K562 (cell line): ENCODE measurements around the gene LMNA. TPM values are rescaled to one million over a fixed set of nuclear protein-coding genes. Genes with fewer than 3 reads are reported as not detected.

ENCODE experiments used
- ARID1B ChIP-seq: fragments of 450-650 bp; IDR thresholded peaks from 2 replicates; pipeline ENCODE4 v1.6.1; 2016; ENCODE audit warnings: antibody characterized with exemption, mild to moderate bottlenecking, inconsistent platforms
- BHLHE40 ChIP-seq: IDR thresholded peaks from 2 replicates; pipeline ENCODE4 v1.6.1; 2011; ENCODE audit warnings: low read length, improper control_type of control experiment
- CCNT2 ChIP-seq: IDR thresholded peaks from 2 replicates; pipeline ENCODE4 v1.6.1; 2011; ENCODE audit warnings: borderline replicate concordance, low read depth, mild to moderate bottlenecking, moderate library complexity, mixed read lengths, low read length; ENCODE audit not compliant: insufficient read length; ENCODE audit errors: extremely low read depth
- CXXC5 ChIP-seq: fragments of 250-450 bp; sonication (Bioruptor Pico); IDR thresholded peaks from 2 replicates; pipeline ENCODE4 v1.8.0; 2022; ENCODE audit warnings: inconsistent platforms, mild to moderate bottlenecking, moderate library complexity
- EWSR1 ChIP-seq: fragments of 450-650 bp; IDR thresholded peaks from 2 replicates; pipeline ENCODE4 v1.6.1; 2018; ENCODE audit warnings: borderline replicate concordance, mild to moderate bottlenecking, low read depth, moderate library complexity; ENCODE audit not compliant: partially characterized antibody
- JUND ChIP-seq, 2 experiments: IDR thresholded peaks; 2 replicates in 1 of 2; 3 replicates in 1 of 2; pipeline ENCODE4 v1.6.1; 2011; ENCODE audit warnings: borderline replicate concordance in 2 of 2, low read depth in 2 of 2, low read length in 2 of 2, improper control_type of control experiment in 1 of 2, missing biosample characterization in 1 of 2, missing genetic modification characterization in 1 of 2, missing genetic modification reagents in 1 of 2
- MYBL2 ChIP-seq, 2 experiments: fragments of 450-650 bp in 1 of 2; sonication (generic) in 1 of 2; formaldehyde crosslinking in 1 of 2; IDR thresholded peaks; 2 replicates each; pipeline versions ENCODE4 v1.6.1 to v1.8.1; 2017 to 2022; ENCODE audit warnings: borderline replicate concordance in 1 of 2, inconsistent platforms in 1 of 2, low read depth in 1 of 2, mild to moderate bottlenecking in 1 of 2, missing genetic modification reagents in 1 of 2, moderate library complexity in 1 of 2
- NCOA4 ChIP-seq: fragments of 450-650 bp; IDR thresholded peaks from 2 replicates; pipeline ENCODE4 v1.6.1; 2018; ENCODE audit warnings: mild to moderate bottlenecking; ENCODE audit not compliant: partially characterized antibody
- NR2C2 ChIP-seq, 2 experiments: fragments of 200-800 bp in 1 of 2; sonication (Bioruptor generic) in 1 of 2; sonication (generic) in 1 of 2; formaldehyde crosslinking in 1 of 2; IDR thresholded peaks; 2 replicates each; pipeline versions ENCODE4 v1.6.1 to v1.8.0; 2016 to 2022; ENCODE audit warnings: mild to moderate bottlenecking in 1 of 2, missing compliant biosample characterization in 1 of 2, missing genetic modification characterization in 1 of 2, missing genetic modification reagents in 1 of 2
- SP2 ChIP-seq: IDR thresholded peaks from 2 replicates; pipeline ENCODE4 v1.6.1; 2011; ENCODE audit warnings: mild to moderate bottlenecking, low read depth, low read length, moderate library complexity; ENCODE audit not compliant: poor library complexity, severe bottlenecking; ENCODE audit errors: extremely low read depth
- THAP12 ChIP-seq: fragments of 250-450 bp; sonication (Bioruptor Pico); IDR thresholded peaks from 2 replicates; pipeline ENCODE4 v1.9.0; 2021; ENCODE audit warnings: mild to moderate bottlenecking, inconsistent platforms
- TOE1 ChIP-seq, 2 experiments: fragments of 450-650 bp in 1 of 2; sonication (generic) in 1 of 2; formaldehyde crosslinking in 1 of 2; IDR thresholded peaks; 2 replicates each; pipeline versions ENCODE4 v1.7.1 to v1.8.0; 2016 to 2022; ENCODE audit warnings: borderline replicate concordance in 2 of 2, mild to moderate bottlenecking in 2 of 2, antibody characterized with exemption in 1 of 2, inconsistent platforms in 1 of 2, low read depth in 1 of 2, missing genetic modification reagents in 1 of 2, moderate library complexity in 1 of 2
- VEZF1 ChIP-seq: fragments of 200-800 bp; sonication (Bioruptor generic); IDR thresholded peaks from 2 replicates; pipeline ENCODE4 v1.6.1; 2017; ENCODE audit warnings: missing genetic modification characterization, missing compliant biosample characterization
- ZNF274 ChIP-seq: IDR thresholded peaks from 2 replicates; pipeline ENCODE4 v1.6.1; 2011; ENCODE audit warnings: low read depth, mild to moderate bottlenecking, low read length, moderate library complexity, borderline replicate concordance
- polyA plus RNA-seq, 8 experiments: library from polyadenylated mRNA; depleted of rRNA in 4 of 8; stranded (reverse) in 5 of 8; unstranded in 3 of 8; fragments of >200 nt; fragmentation: Nextera tagmentation in 2 of 8; fragmentation: Illumina TruSeq in 1 of 8; extraction: Ambion mirVana in 2 of 8; extraction: Trizol in 1 of 8; gene quantifications; 2 replicates each; pipeline versions ENCODE4 v1.2.1 to v1.2.3, GENCODE V29; 2011 to 2014; ENCODE audit warnings: inconsistent platforms in 1 of 8, missing spikeins in 1 of 8
- total RNA-seq, 7 experiments: library from RNA; depleted of rRNA in 6 of 7; stranded (reverse); fragments of >200 nt in 6 of 7; fragmentation: Illumina TruSeq in 2 of 7; extraction: Trizol in 2 of 7; gene quantifications; 2 replicates each; pipeline versions ENCODE4 v1.2.1 to v1.2.3, GENCODE V29; 2011 to 2021; ENCODE audit warnings: low replicate concordance in 1 of 7

LMNA gene
- total and polyA plus RNA-seq, 9 of the 15 experiments (the other 6 are each of a cell fraction or from before 2014, with no cell fraction given), result 1.00 to 347 (median 88.2) TPM

GRCh38 chr1:156124557-156125483 lies 10.3 kb downstream of the LMNA start (continued):
- no peak for TF ChIP-seq MYBL2 (IDR thresholded peaks at IDR 0.05; ENCODE audit: low read depth)
- TF ChIP-seq MYBL2 (CRISPR knock-in tag; IDR thresholded peaks at IDR 0.05; ENCODE audit: borderline replicate concordance), result no peak
- 0 out of 2 replicates have a peak, but pooled peaks have one; percentile 30 for TF ChIP-seq CXXC5 (CRISPR knock-in tag)
- peak; percentile 62; the same call in 1 of the 2 replicates for TF ChIP-seq BHLHE40
- TF ChIP-seq EWSR1, result no peak
- TF ChIP-seq THAP12 (CRISPR knock-in tag), result no peak
- no peak for TF ChIP-seq ZNF274
- TF ChIP-seq CCNT2, result no peak
- TF ChIP-seq JUND (IDR thresholded peaks at IDR 0.05; ENCODE audit: borderline replicate concordance, low read depth, low read length), result no peak
- TF ChIP-seq JUND (tag; IDR thresholded peaks at IDR 0.05; ENCODE audit: borderline replicate concordance, low read depth, low read length), result no peak
- no peak for TF ChIP-seq NCOA4
- no peak for TF ChIP-seq NR2C2 (CRISPR knock-in tag; IDR thresholded peaks at IDR 0.05)
- 0 out of 2 replicates have a peak, but pooled peaks have one; percentile 25 for TF ChIP-seq NR2C2 (tag; IDR thresholded peaks at IDR 0.05)
- TF ChIP-seq TOE1 (IDR thresholded peaks at IDR 0.05; ENCODE audit: borderline replicate concordance), result 0 out of 2 replicates have a peak, but pooled peaks have one; percentile 44
- TF ChIP-seq TOE1 (CRISPR knock-in tag; IDR thresholded peaks at IDR 0.05; ENCODE audit: borderline replicate concordance, low read depth), result no peak
- TF ChIP-seq ARID1B, result peak; percentile 23; the same call in 1 of the 2 replicates
- TF ChIP-seq VEZF1 (CRISPR knock-in tag), result peak; percentile 68
- no peak for TF ChIP-seq SP2
